Brain pericyte (primary cell): ENCODE data around the gene AP4S1.
A peak's percentile ranks its signal among the peaks of the same experiment; 100 is the strongest.
"Not testable (repeated sequence)": the region's sequence is repeated elsewhere in the genome, so short reads cannot be mapped to it uniquely, and the experiment has no call there.

Experiments
- DNase-seq: peaks from one replicate; pipeline ENCODE4 v3.0.0-alpha.2; 2012; ENCODE audit warnings: low read depth, low spot score

Gene AP4S1

DNA sequence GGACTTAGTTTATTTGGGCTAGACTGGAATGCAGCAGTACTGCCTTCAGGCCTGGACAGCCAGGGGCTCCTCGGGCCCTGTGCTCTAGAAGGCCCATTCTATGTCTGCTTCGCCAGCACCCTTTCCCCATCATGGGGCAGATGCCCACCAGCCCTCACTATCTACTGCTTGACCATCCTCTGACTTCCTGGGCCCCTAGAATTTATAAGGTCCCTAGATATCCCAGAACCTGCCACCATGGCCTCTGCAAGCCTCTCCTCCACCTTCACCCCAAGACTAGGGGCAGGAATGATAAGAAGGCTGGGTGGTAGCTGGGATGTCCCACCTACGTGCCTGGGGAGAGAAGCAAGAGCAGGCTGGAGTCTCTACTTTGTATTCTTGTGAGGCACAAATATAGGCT is 59.6 kb downstream of the AP4S1 start:
- DNase-seq: no peak

DNA sequence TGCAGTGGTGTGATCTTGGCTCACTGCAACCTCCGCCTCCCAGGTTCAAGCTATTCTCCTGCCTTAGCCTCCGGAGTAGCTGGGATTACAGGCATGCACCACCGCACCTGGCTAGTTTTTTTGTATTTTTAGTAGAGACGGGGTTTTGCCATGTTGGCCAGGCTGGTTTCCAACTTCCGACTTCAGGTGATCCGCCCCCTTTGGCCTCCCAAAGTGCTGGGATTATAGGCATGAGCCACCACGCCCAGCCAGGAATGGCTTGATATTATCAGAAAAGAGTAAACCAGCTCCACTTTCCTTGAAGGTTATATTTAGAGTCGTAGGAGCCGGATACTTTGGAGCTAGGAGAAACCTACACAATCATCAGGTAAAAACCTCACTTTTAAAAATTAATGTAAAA is 61.0 kb downstream of the AP4S1 start:
- not testable (repeated sequence) for DNase-seq

DNA sequence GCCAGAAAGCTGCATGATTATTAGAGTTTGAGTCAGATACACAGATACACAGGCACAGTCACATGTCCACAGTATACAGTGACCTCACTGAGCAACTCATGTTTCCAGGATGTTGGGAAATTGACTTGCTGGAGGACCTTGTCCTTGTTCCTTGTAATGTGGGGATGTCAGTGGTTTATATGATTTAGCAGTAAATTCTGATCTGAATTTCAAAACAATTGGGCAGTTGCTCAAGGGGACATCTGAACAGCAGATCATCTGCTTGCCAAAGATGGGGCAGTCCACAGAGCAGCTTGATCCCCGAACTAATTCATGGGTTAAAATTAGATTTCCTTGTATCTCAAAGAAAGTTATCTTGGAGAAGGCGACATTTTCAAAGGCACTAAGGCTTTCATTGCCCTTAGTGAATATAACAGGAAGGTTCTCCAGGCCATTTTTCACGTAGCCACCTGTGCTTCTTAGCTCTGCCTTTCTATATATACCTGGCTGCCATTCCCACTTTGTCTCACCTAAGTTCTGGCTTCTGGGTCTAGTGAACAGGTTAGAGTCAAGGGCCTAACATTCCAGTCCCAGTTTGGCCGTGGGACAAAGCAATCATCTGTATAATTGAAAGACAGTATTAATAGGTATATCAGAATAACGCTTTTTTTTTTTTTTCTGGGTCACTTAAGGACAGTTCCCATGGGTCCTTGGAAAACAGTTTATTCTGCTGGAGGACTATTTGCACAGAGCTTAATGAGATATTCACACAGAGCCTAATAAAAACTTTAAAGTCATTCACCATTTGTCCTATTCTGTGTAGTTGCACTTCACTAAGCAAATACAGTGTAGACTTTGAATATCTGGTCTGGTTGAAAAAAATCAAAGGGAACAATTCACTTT is 65.7 kb downstream of the AP4S1 start:
- peak; percentile 30 for DNase-seq

DNA sequence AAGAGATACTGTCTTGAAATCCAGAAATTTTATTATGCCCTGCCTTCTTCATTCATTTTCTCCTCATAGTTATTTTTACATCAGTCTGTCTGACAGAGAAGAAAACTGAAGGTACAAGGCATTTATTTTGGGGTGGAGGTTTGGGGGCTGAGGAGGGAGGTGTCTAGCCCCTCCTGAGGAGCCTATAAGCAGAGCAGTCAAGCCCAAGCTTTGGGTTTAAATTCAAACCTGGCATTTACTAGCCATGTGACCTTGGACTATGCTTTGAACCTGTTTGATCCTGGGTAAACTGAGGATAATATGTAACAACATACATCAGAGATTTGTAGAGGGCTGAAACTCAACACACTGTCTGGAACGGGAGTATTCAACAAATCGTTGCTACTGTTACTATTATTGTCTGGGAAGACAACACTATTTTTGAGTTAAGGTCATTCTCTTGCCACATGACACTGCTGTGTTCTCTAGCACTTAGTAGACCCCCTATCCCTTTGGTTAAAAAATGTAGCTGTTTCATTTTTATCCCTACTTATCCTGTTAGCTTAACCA is 66.8 kb downstream of the AP4S1 start:
- DNase-seq: no peak

DNA sequence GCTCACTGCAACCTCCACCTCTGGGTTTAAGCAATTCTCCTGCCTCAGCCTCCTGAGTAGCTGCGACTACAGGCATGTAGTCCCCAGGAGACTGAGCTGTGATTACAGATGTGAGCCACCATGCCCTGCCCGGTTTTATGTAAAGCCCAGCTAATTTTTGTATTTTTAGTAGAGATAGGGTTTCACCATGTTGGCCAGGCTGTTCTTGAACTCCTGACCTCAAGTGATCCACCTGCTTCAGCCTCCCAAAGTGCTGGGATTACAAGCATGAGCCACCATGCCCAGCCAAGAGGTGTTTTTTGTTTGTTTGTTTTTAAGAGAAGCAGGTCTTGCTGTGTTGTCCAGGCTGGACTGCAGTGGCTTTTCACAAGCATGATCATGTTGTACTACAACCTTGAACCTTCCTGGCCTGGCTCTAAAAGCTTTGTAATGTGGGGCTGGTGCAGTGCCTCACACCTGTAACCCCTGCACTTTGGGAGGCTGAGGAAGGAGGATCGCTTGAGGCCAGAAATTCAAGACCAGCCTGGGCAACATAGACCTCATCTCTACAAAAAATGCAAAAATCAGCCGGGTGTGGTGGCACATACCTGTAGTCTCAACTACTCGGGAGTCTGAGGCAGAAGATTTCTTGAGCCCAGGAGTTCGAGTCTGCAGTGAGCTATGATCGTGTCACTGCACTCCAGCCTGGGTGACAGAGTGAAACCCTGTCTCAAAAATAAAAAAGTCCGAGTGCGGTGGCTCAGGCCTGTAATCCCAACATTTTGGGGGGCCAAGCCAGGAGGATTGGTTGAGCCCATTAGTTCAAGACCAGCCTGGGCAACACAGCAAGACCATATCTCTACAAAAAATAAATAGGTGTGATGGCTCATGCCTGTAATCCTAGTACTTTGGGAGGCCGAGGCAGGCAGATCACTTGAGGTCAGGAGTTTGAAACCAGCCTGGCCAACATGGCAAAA is 68.7 kb downstream of the AP4S1 start:
- DNase-seq: not testable (repeated sequence)

DNA sequence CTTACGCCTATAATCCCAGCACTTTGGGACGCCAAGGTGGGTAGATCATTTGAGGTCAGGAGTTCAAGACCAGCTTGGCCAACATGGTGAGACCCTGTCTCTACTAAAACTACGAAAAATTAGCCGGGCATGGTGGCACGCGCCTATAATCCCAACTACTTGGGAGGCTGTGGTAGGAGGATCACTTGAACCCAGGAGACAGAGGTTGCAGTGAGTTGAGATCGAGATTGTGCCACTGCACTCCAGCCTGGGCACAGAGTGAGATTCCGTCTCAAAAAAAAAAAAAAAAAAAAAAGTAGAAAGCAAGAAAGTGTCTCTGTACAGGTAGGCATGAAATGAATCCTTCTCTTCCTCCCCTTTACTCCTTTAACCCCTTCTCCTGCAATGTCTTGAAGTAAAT is 70.4 kb downstream of the AP4S1 start:
- DNase-seq: not testable (repeated sequence)

DNA sequence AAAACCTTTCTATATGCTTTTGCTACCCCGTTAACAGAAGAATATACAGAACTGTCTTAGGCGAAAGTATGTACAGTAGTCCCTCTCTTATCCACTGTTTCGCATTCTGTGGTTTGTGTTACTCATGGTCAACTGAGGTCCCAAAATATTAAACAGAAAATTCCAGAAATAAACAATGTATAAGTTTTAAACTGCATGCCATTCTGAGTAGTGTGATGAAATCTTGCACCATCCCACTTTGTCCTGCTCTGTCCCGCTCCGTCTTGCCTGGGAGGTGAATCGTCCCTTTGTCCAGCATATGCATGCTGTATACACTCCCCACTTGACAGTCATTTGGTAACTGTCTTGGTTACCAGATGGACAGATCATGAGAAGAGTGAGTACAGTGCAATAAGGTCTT is 70.8 kb downstream of the AP4S1 start:
- no peak for DNase-seq

DNA sequence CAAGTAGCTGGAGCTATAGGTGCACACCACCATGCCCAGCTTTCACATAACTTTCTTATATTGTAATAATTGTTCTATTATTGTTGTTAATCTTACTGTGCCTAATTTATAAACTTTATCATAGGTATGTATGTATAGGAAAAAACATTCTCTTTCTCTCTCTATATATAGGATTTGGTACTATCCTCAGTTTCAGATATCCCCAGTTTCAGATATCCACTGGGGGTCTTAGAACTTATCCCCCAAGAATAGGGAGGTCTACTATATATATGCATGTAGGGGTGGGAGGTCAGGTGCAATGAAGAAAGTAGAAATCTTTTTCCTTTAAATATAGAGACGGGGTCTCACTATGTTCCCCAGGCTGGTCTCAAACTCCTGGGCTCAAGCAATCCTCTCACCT is 71.6 kb downstream of the AP4S1 start:
- no peak for DNase-seq

DNA sequence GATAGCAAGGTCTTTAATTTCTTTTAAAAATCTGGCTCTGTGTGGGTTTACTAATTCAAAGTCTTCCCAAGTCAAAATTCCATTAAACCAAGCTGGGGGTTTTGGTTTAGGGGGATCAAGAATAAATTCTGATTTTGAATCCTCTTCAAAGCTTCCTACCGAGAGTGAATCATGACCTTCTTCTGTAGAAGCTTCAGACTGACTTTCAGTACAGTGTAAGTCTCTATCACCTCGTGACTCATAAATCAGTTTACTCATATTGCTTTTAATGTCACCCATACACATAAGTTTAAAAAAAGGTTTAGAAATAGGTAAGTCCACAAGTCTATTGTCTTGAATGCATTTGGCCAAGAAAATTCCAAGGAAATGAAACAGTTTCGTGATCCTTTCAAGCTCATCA is 81.3 kb downstream of the AP4S1 start:
- DNase-seq: no peak

DNA sequence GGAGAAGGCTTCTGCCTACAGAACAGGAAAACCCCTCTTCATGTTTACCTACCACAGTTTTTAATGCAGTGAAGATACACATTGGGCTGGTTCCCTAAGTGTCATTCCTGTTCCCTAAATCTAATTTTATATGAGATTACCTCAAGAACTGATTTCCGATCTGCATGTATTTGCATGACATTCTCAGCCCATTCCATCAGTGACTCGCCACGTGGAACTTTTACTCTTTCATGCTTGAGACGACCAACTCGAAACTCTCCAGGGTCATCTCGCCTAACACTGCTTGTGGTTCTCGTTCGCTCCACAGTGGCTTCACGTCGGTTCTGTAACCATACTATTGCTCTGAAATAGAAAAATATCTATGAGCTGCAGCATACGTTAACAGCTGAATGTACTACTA is 83.8 kb downstream of the AP4S1 start:
- DNase-seq: no peak

DNA sequence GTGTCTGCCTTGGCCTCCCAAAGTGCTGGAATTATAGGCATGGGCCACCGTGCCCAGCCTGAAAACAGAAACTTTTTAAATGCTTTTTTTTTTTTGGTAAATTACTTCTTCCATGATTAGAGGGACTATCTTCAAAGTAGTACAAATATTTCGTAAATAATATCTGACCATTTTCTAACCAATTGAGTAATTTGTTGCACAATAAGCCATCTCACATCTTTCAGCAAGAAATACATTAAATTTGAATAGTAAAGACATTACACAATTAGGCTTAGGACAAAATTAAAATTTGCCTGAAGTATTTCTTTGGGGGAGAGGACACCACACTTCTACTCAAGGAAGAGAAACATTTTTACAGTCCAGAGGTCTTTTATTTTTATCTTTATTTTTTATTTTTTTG is 85.4 kb downstream of the AP4S1 start:
- DNase-seq: no peak

DNA sequence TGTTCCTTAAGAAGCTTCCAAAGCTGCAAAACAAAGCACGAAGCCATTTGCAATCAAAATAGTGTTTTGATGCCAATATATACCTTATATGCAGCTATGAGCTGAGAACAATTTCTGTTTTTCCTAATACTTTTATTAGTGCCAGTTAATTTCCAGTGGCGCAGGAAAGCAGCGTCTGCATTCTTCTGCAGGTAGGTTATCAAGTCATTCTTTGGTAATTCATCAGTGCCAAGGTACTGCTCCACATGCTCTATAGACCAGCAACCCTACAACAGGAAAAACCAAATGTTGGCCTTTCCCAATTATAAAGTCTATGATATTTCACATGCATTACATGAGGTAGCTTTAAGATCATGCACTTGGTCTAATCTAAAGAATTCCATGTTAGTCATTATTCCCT is 88.3 kb downstream of the AP4S1 start:
- DNase-seq: no peak

DNA sequence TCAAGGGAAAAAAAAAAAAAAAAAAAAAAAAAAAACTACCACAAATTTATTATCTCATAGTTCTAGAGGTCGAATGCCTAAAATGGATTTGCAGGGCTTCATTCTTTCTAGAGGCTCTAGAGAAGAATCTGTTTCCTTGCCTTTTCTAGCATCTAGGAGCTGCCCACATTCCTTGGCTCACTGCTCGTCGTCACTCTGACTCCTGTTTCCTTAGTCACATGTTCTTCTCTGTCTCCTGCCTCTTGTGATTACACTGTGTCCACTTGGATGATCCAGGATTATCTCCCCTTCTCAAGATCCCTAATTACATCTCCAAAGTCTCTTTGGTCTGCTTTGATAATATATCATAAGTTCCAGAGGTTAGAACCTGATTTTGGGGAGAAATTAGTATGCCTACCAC is 93.4 kb downstream of the AP4S1 start:
- DNase-seq: no peak

DNA sequence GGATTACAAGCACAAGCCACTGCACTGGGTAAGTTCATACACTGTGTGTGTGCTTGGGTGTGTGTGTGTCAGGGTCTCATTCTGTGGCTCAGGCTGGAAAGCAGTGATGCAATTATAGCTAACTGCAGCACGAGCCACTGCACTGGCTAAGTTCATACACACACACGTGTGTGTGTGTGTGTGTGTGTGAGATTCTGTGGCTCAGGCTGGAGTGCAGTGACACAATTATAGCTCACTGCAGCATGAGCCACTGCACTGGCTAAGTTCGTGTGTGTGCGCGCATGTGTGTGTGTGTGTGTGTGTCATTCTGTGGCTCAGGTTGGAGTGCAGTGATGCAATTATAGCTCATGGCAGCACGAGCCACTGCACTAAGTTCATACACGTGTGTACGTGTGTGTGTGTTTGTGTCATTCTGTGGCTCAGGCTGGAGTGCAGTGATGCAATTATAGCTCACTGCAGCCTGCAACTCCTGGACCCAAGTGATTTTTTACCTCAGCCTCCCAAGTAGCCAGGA is 96.7 kb downstream of the AP4S1 start:
- no peak for DNase-seq

DNA sequence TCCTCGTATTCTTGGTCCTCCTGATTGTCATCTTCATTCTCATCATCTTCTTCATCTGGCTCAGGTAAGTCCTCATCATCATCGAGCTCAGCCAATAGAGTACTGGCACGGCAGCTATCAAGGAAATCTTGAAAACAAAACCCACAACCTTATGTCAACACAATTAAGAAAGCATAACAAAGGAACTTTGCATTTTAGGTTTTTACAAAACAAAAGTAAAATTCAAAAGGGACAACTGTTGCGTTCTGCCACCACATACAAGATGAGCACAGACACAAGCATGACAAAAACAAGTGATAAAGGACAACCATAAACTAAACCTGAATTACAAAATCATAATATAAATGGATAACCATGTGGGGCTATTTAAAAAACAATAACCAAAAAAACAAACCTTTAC is 97.5 kb downstream of the AP4S1 start:
- DNase-seq: no peak

DNA sequence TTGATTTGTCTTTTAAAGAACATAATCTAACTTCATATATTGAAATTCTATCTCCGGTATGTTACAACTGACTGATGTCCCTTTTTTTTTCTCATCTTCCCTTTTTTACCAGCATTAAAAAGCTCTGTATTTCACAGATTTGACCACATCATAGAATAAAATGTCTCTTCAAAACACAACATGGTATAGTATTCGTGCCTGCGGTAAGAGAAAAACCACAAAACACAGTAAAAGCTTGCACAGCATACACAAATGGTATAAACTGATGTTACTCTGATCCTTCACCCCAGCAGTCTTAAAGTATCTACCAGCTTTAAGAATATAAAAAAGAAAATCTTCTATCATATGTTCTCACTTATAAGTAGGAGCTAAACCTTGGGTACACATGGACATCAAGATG is 98.7 kb downstream of the AP4S1 start:
- DNase-seq: no peak

DNA sequence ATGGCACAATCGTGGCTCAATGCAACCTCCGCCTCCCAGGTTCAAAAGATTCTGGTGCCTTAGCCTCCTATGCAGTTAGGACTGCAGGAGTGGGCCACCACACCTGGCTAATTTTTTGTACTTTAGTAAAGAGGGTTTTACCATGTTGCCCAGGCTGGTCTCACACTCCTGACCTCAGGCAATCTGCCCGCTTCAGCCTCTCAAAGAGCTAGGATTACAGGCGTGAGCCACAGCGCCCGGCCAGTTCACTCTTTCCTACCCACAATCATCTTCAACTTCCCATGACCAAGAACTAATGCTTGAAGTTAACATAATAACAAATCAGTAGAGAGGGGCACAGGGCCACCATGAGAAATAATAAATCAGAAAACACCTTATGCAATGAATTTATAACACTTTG is 99.8 kb downstream of the AP4S1 start:
- DNase-seq: no peak

DNA sequence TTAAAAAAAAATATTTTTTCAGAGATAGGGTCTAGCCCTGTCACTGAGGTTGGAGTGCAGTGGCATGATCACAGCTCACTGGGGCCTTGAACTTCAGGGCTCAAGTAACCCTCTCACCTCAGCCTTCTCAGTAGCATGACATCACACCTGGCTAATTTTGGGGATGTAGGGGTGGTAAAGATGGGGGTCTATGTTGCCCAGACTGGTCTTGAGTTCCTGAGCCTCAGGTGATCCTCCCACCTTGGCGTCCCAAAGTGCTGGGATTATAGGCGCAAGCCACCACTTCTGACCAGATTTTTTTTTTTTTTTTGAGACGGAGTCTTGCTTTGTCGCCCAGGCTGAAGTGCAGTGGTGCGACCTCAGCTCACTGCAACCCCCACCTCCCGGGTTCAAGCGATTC is 101.2 kb downstream of the AP4S1 start:
- no peak for DNase-seq

DNA sequence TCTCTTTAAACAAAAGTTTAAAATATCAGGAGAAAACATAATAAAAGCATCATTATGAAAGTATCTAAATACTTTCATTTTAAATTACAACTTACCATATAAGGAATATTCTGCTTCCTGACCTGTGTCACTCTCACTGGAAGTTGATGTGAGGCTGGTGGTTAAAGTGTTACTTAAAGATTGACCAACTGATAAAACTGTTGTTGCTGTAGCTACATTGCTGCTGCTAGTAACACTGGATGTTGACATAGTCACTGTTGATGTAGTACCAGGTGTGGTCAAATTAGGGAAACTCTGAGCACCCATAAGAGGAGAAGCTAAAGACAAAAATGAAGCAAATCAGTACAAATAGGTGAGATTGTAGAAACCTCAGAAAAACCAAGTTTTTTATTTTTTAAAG is 102.2 kb downstream of the AP4S1 start:
- no peak for DNase-seq

DNA sequence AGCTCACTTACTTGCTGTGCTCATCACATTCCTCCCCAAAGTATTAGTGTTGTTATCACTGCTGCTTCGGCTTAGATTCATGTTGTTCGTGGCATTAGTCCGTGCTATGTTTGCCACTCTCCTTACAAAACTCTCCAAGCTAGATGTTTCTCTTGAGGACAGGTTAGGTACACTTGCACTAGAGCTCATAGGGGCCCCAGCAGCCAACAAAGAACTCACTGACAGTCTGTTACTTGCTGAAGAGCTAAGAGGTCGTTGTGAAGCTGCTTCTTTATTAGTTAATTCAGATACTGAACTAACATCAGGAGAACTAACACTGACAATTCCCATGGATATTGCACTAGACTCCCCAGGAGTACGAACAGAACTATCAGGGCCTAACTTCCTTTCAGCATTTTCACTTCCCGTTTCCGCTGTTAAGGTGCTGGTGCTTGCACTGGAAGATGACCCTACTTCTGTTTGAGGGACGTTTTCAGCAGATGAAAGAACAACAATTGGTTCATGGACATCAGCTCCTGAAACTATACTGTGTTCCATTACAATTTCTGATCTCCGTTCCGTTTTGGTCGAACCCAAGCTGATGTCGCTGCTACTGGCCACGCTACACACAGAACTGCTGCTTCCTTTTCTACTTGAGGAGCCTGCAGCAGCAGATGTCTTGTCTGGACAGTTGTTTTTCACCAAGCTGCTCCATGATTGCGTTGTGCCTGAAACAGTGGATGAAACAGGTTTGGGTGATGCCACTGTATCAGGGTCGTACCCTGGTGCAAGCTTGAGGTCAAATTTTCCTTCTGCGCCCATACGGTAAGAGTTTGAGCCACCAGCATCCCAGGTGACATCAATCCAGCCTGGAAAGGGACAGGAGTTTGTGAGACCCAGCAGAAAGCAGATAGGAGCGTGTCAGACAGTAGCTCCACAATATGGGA is 103.4 kb downstream of the AP4S1 start:
- DNase-seq: no peak

DNA sequence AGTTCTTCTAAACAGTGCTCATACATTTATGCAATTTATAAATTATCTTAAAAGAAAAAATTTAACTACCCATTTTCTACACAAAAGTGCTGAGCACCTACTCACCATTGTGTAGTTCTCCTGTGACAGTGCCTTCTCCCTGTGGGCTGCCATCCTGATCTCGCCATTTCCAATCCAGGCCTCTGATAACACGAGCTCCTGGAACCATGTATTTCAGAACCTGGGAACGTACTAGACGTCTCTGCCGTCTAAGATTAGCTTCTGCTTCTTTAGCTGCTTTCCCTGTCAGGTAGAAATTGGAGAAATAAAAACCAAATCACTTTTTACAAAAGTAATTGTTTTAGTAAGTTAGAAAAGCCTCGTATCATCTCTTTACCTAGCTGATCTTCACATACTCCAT is 107.7 kb downstream of the AP4S1 start:
- no peak for DNase-seq
